Measurements from ENCODE around the gene IPO4.

Gene IPO4

GRCh38 chr14:24233538-24233866 lies 44.9 kb upstream of the IPO4 start:
- TF ChIP-seq, protein P1, sequence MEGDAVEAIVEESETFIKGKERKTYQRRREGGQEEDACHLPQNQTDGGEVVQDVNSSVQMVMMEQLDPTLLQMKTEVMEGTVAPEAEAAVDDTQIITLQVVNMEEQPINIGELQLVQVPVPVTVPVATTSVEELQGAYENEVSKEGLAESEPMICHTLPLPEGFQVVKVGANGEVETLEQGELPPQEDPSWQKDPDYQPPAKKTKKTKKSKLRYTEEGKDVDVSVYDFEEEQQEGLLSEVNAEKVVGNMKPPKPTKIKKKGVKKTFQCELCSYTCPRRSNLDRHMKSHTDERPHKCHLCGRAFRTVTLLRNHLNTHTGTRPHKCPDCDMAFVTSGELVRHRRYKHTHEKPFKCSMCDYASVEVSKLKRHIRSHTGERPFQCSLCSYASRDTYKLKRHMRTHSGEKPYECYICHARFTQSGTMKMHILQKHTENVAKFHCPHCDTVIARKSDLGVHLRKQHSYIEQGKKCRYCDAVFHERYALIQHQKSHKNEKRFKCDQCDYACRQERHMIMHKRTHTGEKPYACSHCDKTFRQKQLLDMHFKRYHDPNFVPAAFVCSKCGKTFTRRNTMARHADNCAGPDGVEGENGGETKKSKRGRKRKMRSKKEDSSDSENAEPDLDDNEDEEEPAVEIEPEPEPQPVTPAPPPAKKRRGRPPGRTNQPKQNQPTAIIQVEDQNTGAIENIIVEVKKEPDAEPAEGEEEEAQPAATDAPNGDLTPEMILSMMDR (IDR thresholded peaks at IDR 0.05; ENCODE audit: borderline replicate concordance, insufficient read depth, low read depth, low read length) = no peak
- H3K4me3 ChIP-seq (ENCODE audit: low read depth, low read length) = peak overlapping the region; percentile 59

DNA sequence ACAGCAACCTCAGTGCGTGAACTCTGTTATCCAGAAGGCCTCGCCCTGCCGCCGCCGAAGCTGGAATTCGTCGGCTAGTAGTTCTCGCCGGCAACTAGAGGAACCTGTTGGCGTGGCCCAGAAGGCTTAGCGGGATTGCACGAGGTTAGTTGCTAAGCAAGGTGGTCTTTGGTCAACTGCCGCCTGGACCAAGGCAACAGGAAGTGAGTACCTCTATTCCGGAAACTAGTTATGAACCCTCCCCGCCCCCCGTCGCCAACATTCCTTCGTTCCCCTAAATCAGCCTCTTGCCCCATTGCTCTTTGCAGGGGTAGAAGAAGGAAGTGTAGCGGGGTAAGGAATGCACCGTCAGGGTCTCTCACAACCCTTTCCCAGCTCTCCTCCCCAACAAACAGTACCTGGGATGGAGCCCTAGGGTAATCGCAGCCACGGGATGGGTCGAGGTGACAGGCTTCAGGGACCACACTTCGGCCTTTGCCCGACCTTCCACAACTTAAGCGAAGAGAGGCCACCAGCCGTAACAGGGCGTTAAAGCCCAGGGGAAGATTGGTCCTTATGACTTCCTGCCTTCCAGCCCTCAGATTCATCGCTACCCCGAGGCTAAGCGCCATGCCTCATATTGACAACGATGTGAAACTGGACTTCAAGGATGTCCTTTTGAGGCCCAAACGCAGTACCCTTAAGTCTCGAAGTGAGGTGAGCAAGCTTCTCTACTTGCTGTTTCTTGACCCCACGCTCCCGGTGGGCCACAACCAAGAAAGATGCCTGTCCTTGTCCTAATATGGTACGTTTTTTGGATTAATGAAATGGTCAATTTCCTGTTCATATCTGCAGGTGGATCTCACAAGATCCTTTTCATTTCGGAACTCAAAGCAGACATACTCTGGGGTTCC lies 44.3 kb upstream of the IPO4 start, which contains the start of gene GMPR2:
Gene GMPR2, plus strand, starts transcription at position 285 of the 893 bp plus-strand sequence. Its CDS starts 325 bp downstream, at position 610.
- peak within 1 kb of the TSS; percentile 59 for H3K4me3 ChIP-seq (ENCODE audit: low read depth, low read length)
- TF ChIP-seq, protein P1 (IDR thresholded peaks at IDR 0.05; ENCODE audit: borderline replicate concordance, insufficient read depth, low read depth, low read length) = no peak

- H3K4me3 ChIP-seq (ENCODE audit: low read depth, low read length) = peak within 1 kb of the TSS; percentile 59
- TF ChIP-seq, protein P1 (IDR thresholded peaks at IDR 0.05; ENCODE audit: borderline replicate concordance, insufficient read depth, low read depth, low read length) = no peak
These were observed 43.6 kb upstream of the IPO4 start, which contains the start of gene NEDD8 for GRCh38 chr14:24232121-24232644. NEDD8 (minus strand) TSS chr14:24232367; CDS start chr14:24232267, 100 bp downstream.

- H3K4me3 ChIP-seq (ENCODE audit: low read depth, low read length) = peak overlapping the region; percentile 59
- TF ChIP-seq, protein P1 (IDR thresholded peaks at IDR 0.05; ENCODE audit: borderline replicate concordance, insufficient read depth, low read depth, low read length) = no peak
These were observed 42.9 kb upstream of the IPO4 start for GRCh38 chr14:24231263-24232120.

DNA sequence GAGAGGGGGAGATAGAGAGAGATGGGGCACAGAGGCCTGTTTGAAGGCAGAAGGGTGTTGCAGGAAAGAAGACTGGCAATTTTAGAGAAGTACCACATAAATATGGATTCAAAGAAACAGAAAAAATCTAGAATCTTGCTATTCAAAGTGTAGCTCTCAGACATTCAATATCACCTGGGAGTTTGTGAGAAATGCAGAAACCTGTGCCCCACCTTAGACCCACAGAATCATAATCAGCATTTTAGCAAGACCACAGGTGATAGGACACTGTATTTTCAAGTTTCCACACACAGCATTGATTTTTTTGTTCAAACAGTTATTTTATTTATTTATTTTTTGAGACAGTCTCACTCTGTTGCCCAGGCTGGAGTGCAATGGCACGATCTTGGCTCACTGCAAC lies 40.3 kb upstream of the IPO4 start:
- TF ChIP-seq, protein P1 (IDR thresholded peaks at IDR 0.05; ENCODE audit: borderline replicate concordance, insufficient read depth, low read depth, low read length) = no peak
- H3K4me3 ChIP-seq (ENCODE audit: low read depth, low read length) = no peak overlapping the region

DNA sequence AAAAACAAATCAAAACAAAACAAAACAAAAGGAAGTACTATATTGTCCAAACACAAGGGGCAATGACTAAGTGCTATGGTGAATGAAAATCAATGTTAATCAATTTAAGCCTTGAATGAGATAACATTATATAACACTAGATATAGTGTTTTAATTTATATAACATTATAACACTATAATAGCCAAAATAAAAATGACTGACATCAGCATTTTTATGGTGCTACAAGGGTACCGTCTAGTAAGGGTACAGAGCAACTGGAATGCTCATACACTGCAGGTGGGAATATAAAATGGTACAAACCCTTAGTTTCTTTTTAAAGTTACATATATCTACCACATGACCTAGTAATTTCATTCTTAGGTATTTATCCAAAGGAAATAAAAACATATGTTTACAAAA lies 37.9 kb upstream of the IPO4 start:
- H3K4me3 ChIP-seq (ENCODE audit: low read depth, low read length) = no peak overlapping the region
- TF ChIP-seq, protein P1 (IDR thresholded peaks at IDR 0.05; ENCODE audit: borderline replicate concordance, insufficient read depth, low read depth, low read length) = no peak
